KBM-7 (cell line): ENCODE results near the gene CFHR5.
"Not testable (repeated sequence)": the region's sequence is repeated elsewhere in the genome, so short reads cannot be mapped to it uniquely, and the experiment has no call there.

Experiments used
- DNase-seq: peaks from one replicate; pipeline ENCODE4 v3.0.0-alpha.2; 2015
- in situ Hi-C: fragments of 300-500 bp; cut with MboI; formaldehyde crosslinking; loops from 2 replicates; pipeline ENCODE4 v1.14.3; 2020; ENCODE audit warnings: low sequenced_read_pairs, low pct_unique_long_range_greater_than_20kb, mixed read lengths

The CFHR5 gene

GRCh38 chr1:197013234-197013633, 35.9 kb downstream of the CFHR5 start:
- DNase-seq, result no peak
- in situ Hi-C loops, result no loop called here

DNA sequence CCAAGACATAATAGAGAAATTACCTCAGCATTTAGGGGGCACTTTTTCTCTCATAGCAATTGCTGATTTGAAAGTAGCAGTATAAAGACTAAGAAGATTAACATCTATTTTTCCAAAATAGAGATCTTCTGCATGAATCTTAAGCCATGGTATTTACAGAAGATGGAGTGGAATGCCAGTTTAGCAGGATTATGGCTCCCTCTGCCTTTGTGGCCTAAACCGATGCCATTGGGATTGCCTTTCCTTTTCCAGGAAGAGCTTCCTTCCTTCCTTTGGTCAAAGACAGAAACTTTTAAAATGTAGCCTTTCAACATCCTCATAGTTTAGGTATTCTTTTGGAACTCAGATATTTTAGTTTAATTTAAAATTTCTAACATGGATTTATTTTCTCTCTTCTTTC, 39.4 kb downstream of the CFHR5 start:
- no peak for DNase-seq
- in situ Hi-C loops, result no loop called here

GRCh38 chr1:197017558-197018146, 40.3 kb downstream of the CFHR5 start:
- DNase-seq, result peak; percentile 94
- in situ Hi-C loops, result no loop called here

GRCh38 chr1:197021716-197022115, 44.4 kb downstream of the CFHR5 start:
- peak; percentile 79 for DNase-seq
- in situ Hi-C loops, result no loop called here

- in situ Hi-C loops, result no loop called here
- no peak for DNase-seq
Measured at GRCh38 chr1:197024460-197024859, 47.1 kb downstream of the CFHR5 start.

DNA sequence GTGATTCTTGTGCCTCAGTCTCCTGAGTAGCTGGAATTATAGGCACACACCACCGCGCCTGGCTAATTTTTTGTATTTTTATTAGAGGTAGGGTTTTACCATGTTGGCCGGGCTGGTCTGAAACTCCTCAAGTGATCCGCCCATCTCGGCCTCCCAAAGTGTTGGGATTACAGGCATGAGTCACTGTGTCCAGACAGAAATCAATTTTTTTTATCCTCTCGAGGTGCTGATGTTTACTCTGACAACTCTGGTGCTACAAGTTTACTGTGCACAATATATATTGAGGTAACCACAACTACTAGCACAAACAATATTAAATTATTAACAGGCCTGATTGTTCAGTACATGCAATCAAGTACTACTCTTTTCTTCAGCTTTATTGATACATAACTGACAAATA, 50.0 kb downstream of the CFHR5 start:
- in situ Hi-C loops, result no loop called here
- no peak for DNase-seq

- no peak for DNase-seq
- in situ Hi-C loops, result no loop called here
Measured at GRCh38 chr1:197029749-197030148, 52.4 kb downstream of the CFHR5 start.

- in situ Hi-C loops, DNase-seq: not testable (repeated sequence)
Measured at GRCh38 chr1:197034631-197035339, 57.4 kb downstream of the CFHR5 start.

GRCh38 chr1:197036861-197037260, 59.5 kb downstream of the CFHR5 start:
- DNase-seq, result no peak
- in situ Hi-C loops, result no loop called here

- in situ Hi-C loops, result no loop called here
- DNase-seq, result no peak
Measured at GRCh38 chr1:197041486-197042353, 64.4 kb downstream of the CFHR5 start.

- in situ Hi-C loops, result no loop called here
- DNase-seq, result no peak
Measured at GRCh38 chr1:197042676-197043341, 65.5 kb downstream of the CFHR5 start.

GRCh38 chr1:197049100-197049499, 71.7 kb downstream of the CFHR5 start:
- DNase-seq, result no peak
- in situ Hi-C loops, result no loop called here
